Measurements from ENCODE around the gene LRRC8A. TPM values are rescaled to one million over a fixed set of nuclear protein-coding genes. Genes with fewer than 3 reads are reported as not detected.

LRRC8A gene
- total RNA-seq, 4 donors from 2014 or later = 70.0 to 153 (median 122) TPM

GRCh38 chr9:128908372-128908771, 26.4 kb downstream of the LRRC8A start:
- WGBS, 2 donors = 100% methylated on average over 6 of the region's 24 CpGs; no CpG with 5 or more reads in 1 of the 2 donors
- H3K27ac ChIP-seq = no peak overlapping the region
- intact Hi-C loops (cut with DNase I) = no loop called here
- H3K9me3 ChIP-seq = no peaks in the 10 kb centered on the region
- DNase-seq = no peak
- TF ChIP-seq CTCF (IDR thresholded peaks at IDR 0.05) = no peak
- TF ChIP-seq POLR2A (IDR thresholded peaks at IDR 0.05) = no peak
- H3K4me3 ChIP-seq = no peak overlapping the region
- no peaks in the 10 kb centered on the region for H3K27me3 ChIP-seq
- H3K4me1 ChIP-seq = peaks cover 30 to 68% (median 47%) of the 10 kb centered on the region in 3 donors
- H3K36me3 ChIP-seq = peaks cover 26 to 67% (median 44%) of the 10 kb centered on the region in 3 donors

- no peak for DNase-seq
- Histone ChIP-seq H3K36me3 (peaks cover 26 to 82% (median 44%) of the 10 kb centered on the region in 3 donors), H3K4me3 (no peak overlapping the region), H3K9me3 (no peaks in the 10 kb centered on the region), H3K27me3 (no peaks in the 10 kb centered on the region), H3K27ac (peak overlapping the region; percentile 48 to 93 (median 79)), H3K4me1 (peaks cover 25 to 71% (median 52%) of the 10 kb centered on the region in 3 donors)
- intact Hi-C loops (cut with DNase I) = no loop called here
- TF ChIP-seq CTCF (IDR thresholded peaks at IDR 0.05) = no peak
- no peak for TF ChIP-seq POLR2A (IDR thresholded peaks at IDR 0.05)
- WGBS, 2 donors = 57 to 63% methylated on average over 1 to 2 of the region's 4 CpGs
These were observed 27.9 kb downstream of the LRRC8A start for GRCh38 chr9:128909859-128910258.

GRCh38 chr9:128910906-128911305, 29.0 kb downstream of the LRRC8A start:
- no peaks in the 10 kb centered on the region for H3K9me3 ChIP-seq
- H3K27me3 ChIP-seq = no peaks in the 10 kb centered on the region
- H3K27ac ChIP-seq = peak overlapping the region; percentile 74 to 93 (median 91)
- peak overlapping the region in 1 of 4 donors; percentile 35 for H3K4me3 ChIP-seq
- no peak for TF ChIP-seq POLR2A (IDR thresholded peaks at IDR 0.05)
- TF ChIP-seq CTCF (IDR thresholded peaks at IDR 0.05) = no peak
- intact Hi-C loops (cut with DNase I) = no loop called here
- DNase-seq = no peak
- H3K36me3 ChIP-seq = peaks cover 26 to 84% (median 44%) of the 10 kb centered on the region in 3 donors
- peaks cover 29 to 71% (median 63%) of the 10 kb centered on the region in 3 donors for H3K4me1 ChIP-seq
- WGBS, 2 donors = 60 to 100% methylated on average over 1 of the region's 6 CpGs

GRCh38 chr9:128911529-128912035, 29.6 kb downstream of the LRRC8A start:
- H3K27ac ChIP-seq = peak overlapping the region; percentile 74 to 93 (median 91)
- H3K4me3 ChIP-seq = peak overlapping the region in 1 of 4 donors; percentile 35
- peaks cover 36 to 76% (median 70%) of the 10 kb centered on the region in 3 donors for H3K4me1 ChIP-seq
- 8 to 28% methylated on average over 6 to 7 of the region's 8 CpGs for WGBS, 2 donors
- DNase-seq = no peak
- H3K9me3 ChIP-seq = no peaks in the 10 kb centered on the region
- peaks cover 26 to 85% (median 49%) of the 10 kb centered on the region in 3 donors for H3K36me3 ChIP-seq
- TF ChIP-seq CTCF (IDR thresholded peaks at IDR 0.05) = no peak
- TF ChIP-seq POLR2A (IDR thresholded peaks at IDR 0.05) = no peak
- H3K27me3 ChIP-seq = no peaks in the 10 kb centered on the region
- intact Hi-C loops (cut with DNase I) = no loop called here

GRCh38 chr9:128912270-128912853, 30.4 kb downstream of the LRRC8A start:
- no peak for DNase-seq
- Histone ChIP-seq H3K27me3 (no peaks in the 10 kb centered on the region), H3K4me1 (peaks cover 44 to 84% (median 77%) of the 10 kb centered on the region in 3 donors)

More at GRCh38 chr9:128912270-128912853, 30.4 kb downstream of the LRRC8A start:
- intact Hi-C loops (cut with DNase I) = no loop called here
- Histone ChIP-seq H3K4me3 (peak overlapping the region in 2 of 4 donors; percentile 22 to 35), H3K9me3 (no peaks in the 10 kb centered on the region), H3K27ac (peak overlapping the region; percentile 74 to 93 (median 91)), H3K36me3 (peaks cover 24 to 82% (median 46%) of the 10 kb centered on the region in 3 donors)
- 34 to 48% methylated on average over 13 of the region's 15 CpGs for WGBS, 2 donors
- TF ChIP-seq POLR2A (IDR thresholded peaks at IDR 0.05) (peak in 2 of 4 donors; percentile 16 to 34), CTCF (IDR thresholded peaks at IDR 0.05) (no peak)

Measured in esophagus squamous epithelium (tissue), 5 donors.